Thyroid gland (tissue), 4 donors: ENCODE measurements around the gene WDR81.

ENCODE experiments used
- CTCF ChIP-seq, 6 experiments: fragments of 200-600 bp in 3 of 6; fragments of 450-650 bp in 3 of 6; sonication (generic) in 3 of 6; IDR thresholded peaks; one replicate each; pipeline ENCODE4 v1.5.1; 2016 to 2019; ENCODE audit warnings: antibody characterized with exemption in 6 of 6, mild to moderate bottlenecking in 2 of 6, inconsistent platforms in 1 of 6, moderate library complexity in 1 of 6
- POLR2A ChIP-seq, 2 donors: fragments of 450-650 bp; IDR thresholded peaks; one replicate each; pipeline ENCODE4 v1.6.1; 2017; ENCODE audit warnings: antibody characterized with exemption in 2 of 2, mild to moderate bottlenecking in 2 of 2, moderate library complexity in 1 of 2

GRCh38 chr17:1758807-1759206, 34.3 kb downstream of the WDR81 start:
- TF ChIP-seq CTCF (IDR thresholded peaks at IDR 0.05) (no peak), POLR2A (IDR thresholded peaks at IDR 0.05) (no peak)
